Kasumi-1 (cell line): Measurements from ENCODE around the gene GLI3.

Experiments used
- DNase-seq, 2 experiments: peaks; one replicate each; lab custom pipeline; 2025; lab: John Stamatoyannopoulos, UW

GLI3 gene

DNA sequence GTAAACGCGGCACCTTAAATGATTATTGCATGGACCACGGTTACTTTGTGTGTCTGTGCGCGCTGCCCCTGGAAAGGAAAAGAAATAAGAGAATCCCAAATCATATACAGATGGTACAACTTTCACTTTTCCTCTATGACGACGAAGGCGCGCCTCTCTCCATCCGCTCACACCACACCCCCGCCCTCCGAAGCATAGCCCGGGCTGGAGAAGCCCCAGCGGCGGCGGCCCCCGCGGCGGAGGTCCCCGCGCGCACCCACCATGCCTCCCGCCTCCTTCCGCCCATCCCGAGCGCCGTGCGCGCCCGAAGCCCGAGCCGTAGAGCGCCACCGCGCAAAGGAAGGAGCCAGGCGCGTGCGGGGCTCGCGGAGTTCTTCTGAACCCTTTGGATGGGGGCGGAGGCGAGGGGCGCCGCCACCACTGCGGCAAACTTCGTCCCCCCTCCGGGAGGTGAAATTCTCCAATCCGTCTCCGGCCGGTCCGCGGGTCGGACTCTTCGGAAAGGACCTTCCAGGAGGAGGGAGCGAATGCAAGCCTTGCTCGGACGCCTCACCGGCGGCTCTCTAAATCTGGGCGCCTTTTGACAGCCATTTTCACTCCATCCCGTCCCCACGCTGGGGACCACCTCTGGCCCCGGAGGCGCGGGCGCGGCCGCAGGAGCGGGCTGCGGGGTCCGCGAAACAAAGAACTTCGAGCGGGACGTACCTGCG is 588 bp downstream of the GLI3 start:
- peak; percentile 43 to 54 for DNase-seq

DNA sequence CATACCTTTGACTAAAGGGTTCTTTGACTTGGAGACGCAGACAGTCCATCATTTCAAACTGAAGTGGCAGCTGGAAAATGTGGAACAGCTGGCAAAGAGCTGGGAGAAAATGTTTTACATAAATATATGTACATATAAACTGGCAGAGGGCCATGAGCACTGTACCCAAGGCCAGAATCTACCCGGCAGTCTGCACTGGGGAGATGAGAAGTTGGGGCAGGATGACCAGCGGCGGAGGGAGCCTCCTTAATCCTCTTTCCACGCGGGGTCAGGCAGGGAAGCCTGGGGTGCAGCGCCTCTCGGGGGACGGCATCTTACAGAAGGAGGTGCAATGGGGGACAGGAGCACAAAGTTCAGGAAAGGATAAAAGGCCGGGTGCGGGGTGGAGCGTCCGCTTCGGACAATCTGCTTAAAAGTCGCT is 1.3 kb downstream of the GLI3 start:
- no peak for DNase-seq

DNA sequence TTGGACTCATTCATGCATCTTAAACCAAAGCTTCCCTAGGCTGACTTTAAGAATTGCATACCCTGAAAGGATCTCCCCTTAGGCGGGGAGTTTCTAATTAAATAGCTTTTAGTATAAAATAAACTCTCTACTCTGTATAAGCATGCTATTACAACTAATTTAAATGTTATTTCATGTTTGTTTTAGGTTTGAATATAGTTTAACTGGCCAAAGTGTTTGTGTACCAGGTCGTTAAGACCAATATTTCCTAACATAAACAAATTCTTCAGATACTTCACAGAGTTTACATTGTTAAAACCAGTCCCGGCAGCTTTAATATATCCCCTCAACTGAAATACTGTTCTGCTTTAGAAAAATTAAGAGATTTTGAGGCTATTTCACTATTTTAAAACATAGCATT is 2.3 kb downstream of the GLI3 start:
- no peak for DNase-seq

DNA sequence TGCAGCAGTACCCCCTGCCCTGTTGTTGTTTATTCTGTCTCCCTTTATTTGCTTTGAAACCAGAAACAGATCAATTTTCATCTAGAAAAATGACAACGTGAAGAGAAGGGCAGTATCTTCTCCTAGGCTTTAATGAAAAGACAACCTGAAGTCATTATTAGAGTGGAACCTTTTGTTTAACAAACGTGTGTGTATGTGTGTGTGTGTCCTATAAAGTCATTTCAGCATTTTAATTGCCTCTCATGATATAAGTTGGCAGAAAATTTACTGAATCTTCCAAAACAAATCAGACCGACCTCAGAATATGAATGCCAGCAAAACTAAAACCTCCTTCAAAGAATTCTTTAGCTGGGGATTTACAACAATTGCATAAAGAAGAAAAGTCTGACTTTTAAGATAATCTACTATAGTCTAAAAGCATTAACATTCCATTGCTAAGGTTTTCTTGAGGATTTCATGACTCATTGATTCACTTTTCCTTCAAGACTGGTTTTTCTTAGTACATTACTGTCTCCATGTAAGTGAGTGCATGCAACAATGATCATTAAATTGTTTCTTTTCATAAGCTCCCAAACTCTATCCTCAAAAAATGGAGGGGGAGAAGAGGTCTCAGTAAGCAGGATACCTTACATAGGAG is 3.2 kb downstream of the GLI3 start:
- no peak for DNase-seq

DNA sequence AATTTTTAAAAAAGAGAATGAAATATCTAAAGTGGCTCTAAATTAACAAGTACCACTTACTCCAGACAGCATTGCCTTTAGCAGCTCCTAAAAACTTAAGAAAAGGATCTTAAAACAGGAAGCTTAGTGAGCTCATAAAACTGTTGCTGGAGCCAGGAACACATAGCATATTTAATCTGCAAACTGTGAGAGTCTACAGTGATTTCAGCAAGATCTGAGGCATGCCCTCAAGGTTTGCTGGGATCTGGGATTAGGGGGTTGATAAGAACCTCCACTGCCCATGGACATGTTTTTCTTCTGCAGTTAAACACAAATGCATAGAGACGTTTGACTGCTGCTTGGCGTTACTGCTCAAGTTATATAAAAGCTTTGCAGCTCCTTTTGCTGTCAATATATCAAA is 3.8 kb downstream of the GLI3 start:
- no peak for DNase-seq

DNA sequence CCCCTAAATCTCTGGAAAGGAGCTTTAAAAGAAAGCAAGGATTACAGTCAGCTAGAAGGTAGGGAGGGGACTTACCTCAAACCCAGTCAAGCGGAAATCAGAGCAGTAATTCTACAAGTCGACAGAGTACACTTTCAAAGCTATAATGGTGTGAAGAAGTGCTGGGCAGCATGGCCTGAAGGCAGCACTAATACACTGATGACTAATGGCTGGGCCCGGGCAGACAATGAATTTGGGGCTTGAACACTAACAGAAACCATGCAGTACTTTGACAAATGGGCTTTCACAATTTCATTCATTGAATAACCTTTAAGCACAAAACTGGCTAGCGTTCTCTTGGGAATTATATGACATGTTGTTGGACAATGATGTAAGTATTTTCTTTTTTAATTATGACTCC is 4.7 kb downstream of the GLI3 start:
- DNase-seq: no peak

DNA sequence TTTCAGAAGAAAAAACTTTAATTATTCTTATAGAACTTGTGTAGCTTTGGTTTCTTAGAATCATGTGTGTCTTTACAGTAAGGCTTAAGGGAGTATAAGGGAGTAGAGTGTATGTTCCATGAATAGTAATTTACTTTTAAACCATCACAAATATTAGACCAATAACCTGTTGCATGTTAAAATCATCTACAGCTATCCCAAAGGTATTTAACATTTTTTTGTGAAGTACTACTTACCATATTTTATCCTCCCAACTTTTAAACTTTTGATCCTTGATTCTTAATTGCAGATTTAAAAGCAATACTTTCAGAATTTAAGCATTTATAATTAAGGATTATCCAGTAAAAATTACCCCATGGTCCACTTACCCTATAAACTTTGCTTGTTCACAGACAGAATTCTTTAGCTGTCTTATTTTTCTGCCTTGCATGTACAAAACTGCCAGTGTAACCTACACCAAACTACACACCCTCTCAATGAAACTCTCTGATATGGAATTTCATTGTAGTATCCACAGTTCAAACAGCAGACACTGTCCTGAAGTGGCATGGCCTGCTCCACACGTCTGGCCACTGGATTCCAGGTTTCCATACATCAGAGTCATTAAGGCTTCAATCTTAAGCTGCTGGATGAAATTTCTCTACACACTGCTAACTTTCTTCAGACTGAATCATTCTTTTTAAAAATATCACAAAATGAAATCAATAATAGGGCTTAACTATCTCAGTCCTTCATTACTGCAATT is 5.8 kb downstream of the GLI3 start:
- DNase-seq: no peak

DNA sequence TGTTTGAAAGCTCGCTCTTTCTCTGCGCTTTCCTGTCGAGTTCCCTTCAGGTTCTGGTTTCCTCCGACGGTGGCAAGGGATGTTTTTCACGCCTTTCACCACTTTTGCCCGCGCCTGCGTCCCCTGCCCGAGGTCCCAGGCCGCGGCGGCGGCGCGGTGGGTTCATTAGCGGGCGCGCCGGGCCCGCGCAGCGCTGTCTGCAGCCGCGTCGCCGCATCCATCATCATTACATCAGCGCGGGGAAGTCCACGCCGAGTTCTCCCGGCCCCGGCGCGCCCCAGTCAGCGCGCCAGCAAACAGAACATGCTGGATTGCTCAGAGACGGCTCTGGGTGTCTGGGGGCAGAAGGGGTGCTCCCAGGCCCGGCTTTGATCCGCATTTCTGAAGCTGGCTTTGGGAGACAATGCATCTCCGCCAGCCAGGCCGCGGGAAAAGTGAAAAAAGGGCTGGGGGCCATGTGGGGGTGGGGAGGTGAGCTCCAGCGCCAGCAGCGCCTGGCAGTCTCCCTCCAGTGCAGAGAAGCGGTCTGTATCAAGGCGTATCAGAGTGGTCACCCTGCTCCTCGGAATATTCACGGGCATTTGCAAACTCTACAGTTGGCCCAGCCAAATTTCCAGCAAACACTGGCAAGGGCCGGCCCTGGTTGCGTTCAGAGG is 8.9 kb downstream of the GLI3 start:
- no peak for DNase-seq

DNA sequence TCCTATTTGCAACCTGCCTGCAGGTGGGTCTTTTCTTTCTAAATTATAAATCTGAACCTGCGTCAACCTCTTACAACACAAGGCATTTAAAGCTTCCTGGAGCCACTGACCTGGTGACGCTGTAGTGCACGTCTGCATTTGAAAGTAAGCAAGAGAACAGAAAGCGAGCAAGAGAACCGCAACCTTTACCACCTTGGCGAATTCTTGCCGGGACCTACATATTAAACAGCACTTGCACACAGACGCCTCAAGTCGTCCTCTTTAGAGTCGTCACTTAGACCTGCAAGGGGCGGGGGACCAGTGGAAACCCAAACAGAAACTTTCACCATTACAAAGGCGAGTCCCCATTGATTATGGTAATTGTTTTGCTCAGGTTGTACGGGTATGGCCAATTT is 9.5 kb downstream of the GLI3 start:
- DNase-seq: no peak

DNA sequence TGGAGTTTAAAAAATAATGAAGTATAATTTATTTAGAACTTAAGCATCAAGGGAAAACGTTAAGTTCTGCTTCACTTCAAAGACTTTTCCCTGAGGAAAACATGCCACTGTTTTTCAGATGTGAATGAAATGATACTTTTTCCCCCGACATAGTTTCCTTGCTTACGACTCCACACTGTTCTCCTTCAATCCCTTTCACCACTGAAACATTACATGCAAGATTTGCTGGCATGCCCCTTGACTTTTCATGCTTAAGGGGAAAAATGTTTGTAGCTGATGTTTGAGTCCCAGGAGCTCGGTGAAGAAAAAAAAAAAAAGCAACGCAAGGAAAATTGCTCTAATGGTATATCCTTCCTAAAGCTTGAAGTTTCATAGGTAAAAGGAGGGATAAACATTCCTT is 10.0 kb downstream of the GLI3 start:
- DNase-seq: no peak

DNA sequence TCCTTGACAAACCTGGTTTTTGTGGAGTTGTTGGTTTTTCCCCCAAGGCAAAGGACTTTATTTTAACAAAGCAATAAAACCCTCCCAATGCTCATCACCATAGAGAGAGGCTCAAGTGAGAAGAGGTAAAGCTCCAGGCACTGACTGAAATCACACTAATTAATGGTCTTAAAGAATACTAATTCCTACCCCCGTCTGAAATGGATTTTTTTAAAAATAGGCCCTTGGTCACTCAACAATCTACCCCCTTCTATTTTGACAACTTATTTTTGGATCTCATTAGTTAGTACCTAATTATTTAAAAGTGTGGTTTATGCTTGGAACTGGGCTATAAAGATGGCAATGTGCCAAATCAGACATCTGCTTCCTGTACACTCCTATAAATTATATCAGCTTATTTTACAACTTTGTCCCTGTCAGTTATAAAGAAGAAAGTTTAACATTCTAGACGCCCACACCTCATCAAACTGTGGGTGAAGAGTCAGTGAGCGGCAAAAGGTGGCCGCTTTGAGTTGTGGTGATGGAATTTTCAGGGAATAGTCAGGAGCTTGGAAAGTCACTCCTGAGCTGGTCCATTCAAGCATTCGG is 10.6 kb downstream of the GLI3 start:
- no peak for DNase-seq

DNA sequence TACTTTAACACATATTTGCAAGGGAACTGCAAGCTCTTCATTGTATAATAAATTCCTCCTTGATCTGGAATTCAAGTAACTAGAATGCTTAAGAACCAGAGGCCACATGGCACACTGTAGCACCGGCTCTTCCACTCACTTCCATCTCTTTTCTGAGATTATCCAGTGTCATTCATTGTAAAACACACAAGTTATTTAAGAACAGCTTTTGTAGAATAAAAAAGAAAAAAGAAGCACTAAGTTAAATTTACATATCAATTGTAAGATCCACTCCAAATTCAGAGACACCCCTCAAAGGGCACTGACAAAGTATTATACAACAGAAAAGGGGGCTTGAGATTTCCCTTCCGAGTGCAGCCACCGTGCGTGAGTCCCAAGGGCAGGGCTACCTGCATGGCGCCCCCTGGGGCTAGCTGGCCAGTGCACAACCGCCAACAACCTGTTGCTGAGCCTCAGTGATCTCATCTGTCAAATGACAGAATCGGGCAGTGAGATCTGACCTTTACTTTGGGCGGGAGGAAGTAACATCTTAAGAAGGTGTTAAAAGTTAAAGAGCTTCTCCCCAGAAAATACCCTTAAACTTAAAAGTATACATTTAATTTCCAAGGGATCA is 12.5 kb downstream of the GLI3 start:
- no peak for DNase-seq

DNA sequence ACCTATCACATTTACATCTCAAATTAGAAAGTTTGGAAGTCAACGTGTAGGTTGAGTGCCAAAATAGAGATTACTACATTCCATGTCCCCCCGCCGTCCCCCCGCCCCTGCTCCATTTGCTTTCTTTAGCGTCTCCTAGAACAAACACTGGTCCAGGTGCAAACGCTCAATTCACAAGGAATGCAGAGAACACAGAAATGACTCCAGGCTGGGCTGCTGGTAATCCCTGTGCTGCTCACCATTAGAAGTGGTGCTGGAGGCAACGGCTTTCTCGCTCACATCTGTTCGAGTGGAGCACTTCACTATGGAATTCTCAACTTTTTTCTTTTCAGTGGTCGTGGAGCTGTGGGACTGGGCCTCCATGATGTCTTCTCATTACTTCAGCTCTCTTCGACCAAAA is 14.1 kb downstream of the GLI3 start:
- DNase-seq: no peak

DNA sequence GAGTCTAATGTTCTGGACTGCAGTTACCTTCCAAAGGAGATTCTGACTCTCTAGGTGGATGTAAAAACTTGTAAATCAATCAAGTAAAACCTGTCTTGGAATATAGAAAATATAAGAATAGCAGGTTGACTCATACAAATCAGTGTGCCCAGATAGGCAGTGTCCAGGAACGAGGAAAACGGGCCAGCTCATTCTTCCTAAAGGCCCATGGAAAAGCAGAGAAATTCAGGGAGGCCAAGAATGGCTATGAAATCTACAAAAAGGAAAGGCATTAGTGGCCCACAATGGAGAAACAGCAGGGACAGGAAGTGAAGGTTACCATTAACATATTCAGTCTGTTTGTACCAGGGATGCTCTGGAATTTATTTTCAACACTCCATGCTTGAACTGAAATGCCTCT is 14.9 kb downstream of the GLI3 start:
- no peak for DNase-seq

DNA sequence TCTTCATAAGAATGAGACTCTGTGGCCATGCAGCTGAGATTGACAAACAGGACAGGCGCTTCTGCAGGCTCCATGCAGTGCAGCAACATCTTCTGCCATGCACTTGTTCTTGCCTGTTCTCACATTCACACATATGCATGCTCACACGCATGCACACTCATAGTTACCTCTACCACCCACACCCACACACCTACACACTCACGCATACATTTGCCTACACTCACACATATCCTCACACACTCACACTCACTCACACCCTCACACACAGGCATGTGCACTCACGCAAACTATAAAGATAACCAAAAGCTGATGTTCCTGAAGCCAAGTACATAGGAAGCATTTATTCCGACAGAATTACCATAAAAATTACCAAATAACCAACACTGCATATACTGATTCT is 15.7 kb downstream of the GLI3 start:
- DNase-seq: no peak

DNA sequence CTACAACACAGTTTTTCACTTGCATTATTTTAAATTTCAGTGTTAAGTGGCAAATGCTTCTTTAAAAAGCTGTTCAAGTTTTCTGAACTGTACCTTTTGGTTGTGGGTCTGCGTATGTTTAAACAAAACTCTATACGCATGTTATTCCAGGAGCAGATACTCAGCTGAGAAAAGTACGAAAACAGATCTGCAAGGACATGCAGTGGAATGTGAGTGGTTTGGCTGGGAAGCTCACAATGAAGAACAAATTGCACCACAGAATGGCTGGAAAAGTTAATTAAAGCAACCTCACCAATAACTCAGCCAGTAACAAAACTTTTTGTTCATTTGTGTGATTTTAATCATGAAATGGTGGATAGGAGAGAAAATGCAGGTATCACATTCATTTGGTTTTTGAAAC is 17.6 kb downstream of the GLI3 start:
- DNase-seq: no peak

DNA sequence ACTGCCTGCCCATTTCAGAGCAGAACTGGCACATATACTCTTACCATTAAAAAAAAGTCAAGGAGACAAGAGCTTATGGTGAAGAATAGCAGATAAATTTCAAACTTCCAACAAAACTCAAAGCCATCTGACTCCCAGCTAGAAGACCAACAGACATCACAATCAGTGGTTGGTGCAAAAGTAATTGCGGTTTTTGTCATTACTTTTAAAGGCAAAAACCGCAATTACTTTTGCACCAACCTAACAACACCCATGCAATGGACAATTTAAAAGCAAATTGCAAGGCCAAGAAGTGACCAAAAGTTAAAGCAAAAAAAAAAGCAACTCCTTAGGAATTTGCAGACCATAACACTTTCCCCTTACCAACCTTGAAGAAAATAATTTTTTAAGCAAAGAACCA is 18.8 kb downstream of the GLI3 start:
- no peak for DNase-seq

DNA sequence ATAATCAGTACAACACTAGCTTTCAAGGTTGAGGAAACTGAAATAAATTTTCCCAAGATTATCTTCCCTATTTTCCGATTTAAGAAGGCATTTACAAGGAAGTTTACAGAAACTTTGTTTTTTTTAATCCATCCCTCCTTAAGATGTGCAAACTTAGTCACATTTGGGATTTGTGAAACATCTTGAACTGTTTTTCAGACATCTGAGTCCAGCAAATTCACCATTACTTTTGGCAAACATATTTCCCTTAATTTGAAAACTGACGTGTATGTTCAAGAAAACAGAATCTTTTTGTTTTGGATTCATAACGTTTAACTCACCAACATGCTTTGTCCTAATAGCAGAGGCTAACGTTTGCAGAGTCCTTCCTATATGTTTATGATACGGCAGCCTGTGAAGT is 19.5 kb downstream of the GLI3 start:
- DNase-seq: no peak

DNA sequence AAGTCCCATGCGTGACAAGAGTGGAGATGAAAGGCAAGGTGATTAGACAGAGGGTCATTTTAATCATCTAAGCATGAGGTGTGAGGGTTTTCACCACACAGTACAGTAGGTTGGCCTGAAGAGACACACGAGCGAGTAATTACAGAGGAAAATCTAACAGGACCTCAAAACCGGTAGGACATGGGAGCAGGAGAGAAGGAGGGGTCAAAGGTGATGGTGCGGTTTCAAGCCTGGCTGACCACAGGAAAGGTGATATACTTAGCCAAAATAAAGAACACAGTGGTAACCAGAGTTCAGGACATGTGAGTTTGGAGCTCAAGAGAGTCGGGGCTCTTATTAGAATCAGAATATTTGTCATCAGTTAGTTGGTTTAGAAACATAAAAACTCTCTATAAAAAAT is 20.0 kb downstream of the GLI3 start:
- no peak for DNase-seq

DNA sequence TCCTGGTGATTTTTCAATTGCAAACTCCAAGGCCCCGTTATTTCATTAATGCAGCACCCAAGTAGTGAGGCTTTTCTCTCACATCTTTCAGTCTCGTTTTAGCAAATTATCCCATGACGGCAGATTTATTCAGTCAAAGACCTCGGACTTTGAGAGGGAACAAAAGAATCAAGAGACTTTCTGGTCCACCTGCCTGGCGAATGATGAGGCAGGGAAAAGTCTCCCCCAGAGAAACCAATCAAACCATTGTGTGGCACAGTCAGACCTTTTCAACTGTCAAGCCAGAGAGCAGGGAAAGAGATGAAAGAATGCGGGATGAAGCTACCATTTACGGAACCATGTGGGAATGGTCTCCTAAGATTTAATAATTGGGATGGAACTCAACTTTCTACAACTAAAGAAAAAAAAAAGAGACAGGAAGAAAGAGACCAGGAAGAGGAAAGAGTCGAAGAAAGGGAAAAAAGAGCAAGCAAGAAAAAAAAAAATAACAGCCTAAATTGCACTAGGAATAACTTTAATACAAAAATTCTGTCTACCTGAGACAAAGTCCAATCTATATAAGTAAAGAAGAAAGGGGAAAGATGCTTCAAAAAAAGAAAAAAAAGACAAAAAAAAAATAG is 22.8 kb downstream of the GLI3 start:
- no peak for DNase-seq

DNA sequence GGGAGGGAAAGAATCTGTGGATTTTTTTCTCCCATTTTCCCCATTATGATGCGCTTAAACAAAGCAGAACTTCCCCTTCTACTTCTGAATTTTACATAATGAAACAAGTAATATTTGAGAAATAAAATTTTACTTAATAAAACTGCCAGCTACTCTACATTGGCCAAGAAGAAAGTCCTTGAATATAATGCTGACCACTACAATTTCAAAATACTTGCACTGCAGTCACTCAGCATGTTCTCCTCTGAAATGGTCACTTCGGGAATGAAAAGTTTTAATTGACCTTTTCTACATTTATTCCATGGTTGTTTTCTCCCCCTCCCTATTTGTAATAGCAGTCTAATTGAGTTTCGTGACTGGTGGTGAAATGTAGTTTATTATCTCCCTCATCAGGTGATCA is 23.9 kb downstream of the GLI3 start:
- no peak for DNase-seq
